ENCODE results near the gene FAR1. TPM values are rescaled to one million over a fixed set of nuclear protein-coding genes. Genes with fewer than 3 reads are reported as not detected.

FAR1 gene
- polyA plus RNA-seq, 3 donors, result 47.2 to 77.0 (median 52.6) TPM

DNA sequence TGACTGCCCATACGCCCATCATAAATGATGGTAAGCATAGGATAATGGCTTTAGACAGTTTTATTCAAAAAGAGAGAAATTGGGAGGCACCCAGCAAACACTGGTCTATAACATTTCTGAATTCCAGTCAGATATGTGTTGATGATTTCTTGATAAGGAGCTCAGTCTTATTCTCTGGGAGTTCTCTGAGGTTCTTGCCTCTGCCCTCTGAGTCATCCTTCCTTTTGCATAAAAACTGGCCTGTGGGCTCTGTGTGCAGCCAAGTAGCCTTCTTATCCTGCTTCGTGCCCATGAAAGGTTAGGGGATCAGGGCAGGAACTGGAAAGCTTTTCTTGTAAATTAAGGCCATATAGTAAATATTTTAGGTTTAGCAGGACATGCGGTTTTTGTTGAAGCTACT is 48.9 kb downstream of the FAR1 start:
- H3K4me3 ChIP-seq (replicated peaks in 1 of 3; ENCODE audit: low read depth in 2 of 3, low read length in 3 of 3), result no peak overlapping the region
- TF ChIP-seq, protein P1, sequence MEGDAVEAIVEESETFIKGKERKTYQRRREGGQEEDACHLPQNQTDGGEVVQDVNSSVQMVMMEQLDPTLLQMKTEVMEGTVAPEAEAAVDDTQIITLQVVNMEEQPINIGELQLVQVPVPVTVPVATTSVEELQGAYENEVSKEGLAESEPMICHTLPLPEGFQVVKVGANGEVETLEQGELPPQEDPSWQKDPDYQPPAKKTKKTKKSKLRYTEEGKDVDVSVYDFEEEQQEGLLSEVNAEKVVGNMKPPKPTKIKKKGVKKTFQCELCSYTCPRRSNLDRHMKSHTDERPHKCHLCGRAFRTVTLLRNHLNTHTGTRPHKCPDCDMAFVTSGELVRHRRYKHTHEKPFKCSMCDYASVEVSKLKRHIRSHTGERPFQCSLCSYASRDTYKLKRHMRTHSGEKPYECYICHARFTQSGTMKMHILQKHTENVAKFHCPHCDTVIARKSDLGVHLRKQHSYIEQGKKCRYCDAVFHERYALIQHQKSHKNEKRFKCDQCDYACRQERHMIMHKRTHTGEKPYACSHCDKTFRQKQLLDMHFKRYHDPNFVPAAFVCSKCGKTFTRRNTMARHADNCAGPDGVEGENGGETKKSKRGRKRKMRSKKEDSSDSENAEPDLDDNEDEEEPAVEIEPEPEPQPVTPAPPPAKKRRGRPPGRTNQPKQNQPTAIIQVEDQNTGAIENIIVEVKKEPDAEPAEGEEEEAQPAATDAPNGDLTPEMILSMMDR (IDR thresholded peaks at IDR 0.05), result no peak
- no peak overlapping the region for H3K9ac ChIP-seq (ENCODE audit: insufficient read depth, low read length, poor library complexity, severe bottlenecking)
- DNase-seq, result no peak
- no peak overlapping the region for H3K4me2 ChIP-seq (replicated peaks; ENCODE audit: extremely low read depth, low read length, poor library complexity, severe bottlenecking)
- intact Hi-C loops (cut with micrococcal nuclease), result no loop called here
- H3K27me3 ChIP-seq (ENCODE audit: control insufficient read depth in 2 of 2, insufficient read depth in 2 of 2, low read length in 2 of 2), result no peaks in the 10 kb centered on the region
- H4K20me1 ChIP-seq (ENCODE audit: insufficient read depth, low read length), result peaks cover 38% of the 10 kb centered on the region
- H3K9me3 ChIP-seq (replicated peaks in 1 of 2; ENCODE audit: control insufficient read depth in 1 of 2, insufficient read depth in 1 of 2, low read length in 2 of 2), result no peaks in the 10 kb centered on the region
- WGBS (ENCODE audit: insufficient coverage), result no CpG with 5 or more reads among the region's 3 CpGs
- Mint-ChIP-seq H3K4me3 (no peak overlapping the region), H3K27ac (peak overlapping the region in 1 of 7 donors; percentile 82), H3K9me3 (no peaks in the 10 kb centered on the region), H3K36me3 (peaks cover 77 to 90% of the 10 kb centered on the region in 2 donors), H3K4me1 (no peaks in the 10 kb centered on the region), H3K27me3 (ENCODE audit: low read depth in 3 of 3) (no peaks in the 10 kb centered on the region)
- no peaks in the 10 kb centered on the region for H3K4me1 ChIP-seq (ENCODE audit: control insufficient read depth in 1 of 2, insufficient read depth in 2 of 2, low read length in 2 of 2)
- peaks cover 85 to 97% of the 10 kb centered on the region in 2 donors for H3K36me3 ChIP-seq (replicated peaks in 1 of 2; ENCODE audit: control insufficient read depth in 1 of 2, insufficient read depth in 2 of 2, low read length in 2 of 2)
- H3K27ac ChIP-seq (ENCODE audit: low read depth in 1 of 2, low read length in 2 of 2), result peak overlapping the region in 1 of 2 donors; percentile 38
- H2AFZ ChIP-seq (ENCODE audit: insufficient read depth, low read depth, low read length, poor library complexity, severe bottlenecking), result no peak overlapping the region
- H3K79me2 ChIP-seq (ENCODE audit: insufficient read depth, low read length), result no peaks in the 10 kb centered on the region

DNA sequence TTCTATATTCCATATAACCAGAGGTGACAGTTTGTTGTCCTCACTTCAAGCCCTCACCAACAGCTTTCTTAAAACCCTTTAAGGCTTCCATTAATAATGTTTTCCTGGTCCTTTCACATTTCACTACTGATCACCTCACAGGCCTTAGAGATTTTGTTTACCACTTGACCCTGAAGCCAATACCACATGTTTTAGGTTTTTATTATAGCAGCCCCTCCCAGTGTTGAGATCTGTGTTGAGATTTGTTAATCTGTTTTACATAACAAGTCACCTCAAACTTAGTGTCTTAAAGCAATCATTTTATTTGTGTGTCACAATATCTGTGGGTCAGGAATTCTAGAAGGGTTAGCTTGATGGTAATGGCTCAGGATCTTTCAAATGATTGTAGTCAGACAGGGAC is 49.9 kb downstream of the FAR1 start:
- Histone ChIP-seq H3K27me3 (ENCODE audit: control insufficient read depth in 2 of 2, insufficient read depth in 2 of 2, low read length in 2 of 2) (no peaks in the 10 kb centered on the region), H3K4me2 (replicated peaks; ENCODE audit: extremely low read depth, low read length, poor library complexity, severe bottlenecking) (no peak overlapping the region), H3K9me3 (replicated peaks in 1 of 2; ENCODE audit: control insufficient read depth in 1 of 2, insufficient read depth in 1 of 2, low read length in 2 of 2) (no peaks in the 10 kb centered on the region), H3K4me3 (replicated peaks in 1 of 3; ENCODE audit: low read depth in 2 of 3, low read length in 3 of 3) (no peak overlapping the region), H3K4me1 (ENCODE audit: control insufficient read depth in 1 of 2, insufficient read depth in 2 of 2, low read length in 2 of 2) (no peaks in the 10 kb centered on the region), H3K36me3 (replicated peaks in 1 of 2; ENCODE audit: control insufficient read depth in 1 of 2, insufficient read depth in 2 of 2, low read length in 2 of 2) (peaks cover 85 to 96% of the 10 kb centered on the region in 2 donors), H3K9ac (ENCODE audit: insufficient read depth, low read length, poor library complexity, severe bottlenecking) (no peak overlapping the region), H2AFZ (ENCODE audit: insufficient read depth, low read depth, low read length, poor library complexity, severe bottlenecking) (no peak overlapping the region), H3K79me2 (ENCODE audit: insufficient read depth, low read length) (no peaks in the 10 kb centered on the region), H4K20me1 (ENCODE audit: insufficient read depth, low read length) (peaks cover 38% of the 10 kb centered on the region), H3K27ac (ENCODE audit: low read depth in 1 of 2, low read length in 2 of 2) (peak overlapping the region in 1 of 2 donors; percentile 38)
- Mint-ChIP-seq H3K4me3 (no peak overlapping the region), H3K36me3 (peaks cover 78 to 91% of the 10 kb centered on the region in 2 donors), H3K27ac (peak overlapping the region in 3 of 7 donors; percentile 1 to 70 (median 32)), H3K9me3 (no peaks in the 10 kb centered on the region), H3K4me1 (no peaks in the 10 kb centered on the region), H3K27me3 (ENCODE audit: low read depth in 3 of 3) (peaks cover 0 to 2% (median 0%) of the 10 kb centered on the region in 3 donors)
- TF ChIP-seq, protein P1 (IDR thresholded peaks at IDR 0.05), result no peak
- no peak for DNase-seq
- intact Hi-C loops (cut with micrococcal nuclease), result no loop called here

Measured in CD14-positive monocyte (primary cell).